Calu3 (cell line): ENCODE data around the gene SCART1. TPM values are rescaled to one million over a fixed set of nuclear protein-coding genes. Genes with fewer than 3 reads are reported as not detected.

Experiments
- BruUV-seq: library from RNA; stranded (reverse); fragments of 400-500 nt; replicated peaks from 2 replicates; lab custom pipeline; 2021; lab: Mats Ljungman, UMichigan
- CTCF ChIA-PET: fragments of 300-600 bp; sonication (Branson Sonifier 250); formaldehyde crosslinking; loops from one replicate; lab custom pipeline; 2022; ENCODE audit warnings: antibody characterized with exemption; lab: Charles Lee
- DNase-seq: peaks from one replicate; pipeline ENCODE4 v3.0.0; 2022
- H3K27ac Mint-ChIP-seq: one replicate; pipeline ENCODE4 v1.8.0; 2022; ENCODE audit warnings: mixed read lengths; ENCODE audit not compliant: unreplicated experiment
- H3K27me3 Mint-ChIP-seq: one replicate; pipeline ENCODE4 v1.8.0; 2022; ENCODE audit warnings: mixed read lengths; ENCODE audit not compliant: unreplicated experiment
- H3K36me3 Mint-ChIP-seq: one replicate; pipeline ENCODE4 v1.8.0; 2022; ENCODE audit warnings: mild to moderate bottlenecking, moderate library complexity, mixed read lengths; ENCODE audit not compliant: insufficient read depth, unreplicated experiment
- H3K4me1 Mint-ChIP-seq: one replicate; pipeline ENCODE4 v1.8.0; 2022; ENCODE audit warnings: mild to moderate bottlenecking, low read depth, mixed read lengths; ENCODE audit not compliant: unreplicated experiment
- H3K4me3 Mint-ChIP-seq: one replicate; pipeline ENCODE4 v1.8.0; 2022; ENCODE audit warnings: mild to moderate bottlenecking, low read depth, moderate library complexity, mixed read lengths; ENCODE audit not compliant: unreplicated experiment
- H3K9me3 Mint-ChIP-seq: one replicate; pipeline ENCODE4 v1.8.0; 2022; ENCODE audit warnings: low read depth, mixed read lengths; ENCODE audit not compliant: unreplicated experiment
- CTCF ChIP-seq: fragments of 200-600 bp; IDR thresholded peaks from one replicate; pipeline ENCODE4 v1.8.0; 2022; ENCODE audit warnings: antibody characterized with exemption; ENCODE audit not compliant: unreplicated experiment
- intact Hi-C: fragments of 100-400 bp; cut with micrococcal nuclease; formaldehyde crosslinking; loops from one replicate; pipeline ENCODE4 v1.10.0; 2022; ENCODE audit not compliant: unreplicated experiment
- total RNA-seq: library from RNA; stranded (reverse); gene quantifications from 2 replicates; pipeline ENCODE4 v1.2.3, GENCODE V29; 2022

Gene SCART1
- total RNA-seq, 1 experiment from 2014 or later = 1.8 TPM

GRCh38 chr10:133455611-133456031 is 1.9 kb downstream of the SCART1 start:
- intact Hi-C loops = no loop called here
- DNase-seq = no peak
- Mint-ChIP-seq H3K4me3 (no peak overlapping the region), H3K9me3 (peaks cover 2% of the 10 kb centered on the region), H3K27me3 (no peaks in the 10 kb centered on the region), H3K4me1 (no peaks in the 10 kb centered on the region), H3K36me3 (peaks cover 9% of the 10 kb centered on the region), H3K27ac (no peak overlapping the region)
- CTCF ChIA-PET = no interaction called here
- no TSS peak for BruUV-seq
- TF ChIP-seq CTCF = no peak

GRCh38 chr10:133456041-133456951 is 2.6 kb downstream of the SCART1 start:
- Mint-ChIP-seq H3K4me1 (no peaks in the 10 kb centered on the region), H3K27me3 (no peaks in the 10 kb centered on the region), H3K27ac (no peak overlapping the region), H3K4me3 (no peak overlapping the region), H3K9me3 (peaks cover 3% of the 10 kb centered on the region), H3K36me3 (peaks cover 9% of the 10 kb centered on the region)
- no peak for TF ChIP-seq CTCF
- BruUV-seq = no TSS peak
- DNase-seq = no peak
- CTCF ChIA-PET = no interaction called here
- intact Hi-C loops = no loop called here

- H3K27ac Mint-ChIP-seq = no peak overlapping the region
- H3K4me3 Mint-ChIP-seq = no peak overlapping the region
- H3K27me3 Mint-ChIP-seq = no peaks in the 10 kb centered on the region
- H3K4me1 Mint-ChIP-seq = no peaks in the 10 kb centered on the region
- no peak for TF ChIP-seq CTCF
- peaks cover 7% of the 10 kb centered on the region for H3K9me3 Mint-ChIP-seq
- no peak for DNase-seq
- CTCF ChIA-PET = no interaction called here
- H3K36me3 Mint-ChIP-seq = peaks cover 9% of the 10 kb centered on the region
- intact Hi-C loops = no loop called here
- no TSS peak for BruUV-seq
Observed at GRCh38 chr10:133457100-133457841, 3.5 kb downstream of the SCART1 start.

GRCh38 chr10:133458021-133458709 is 4.4 kb downstream of the SCART1 start:
- peaks cover 6% of the 10 kb centered on the region for H3K9me3 Mint-ChIP-seq
- no peak for TF ChIP-seq CTCF
- no peaks in the 10 kb centered on the region for H3K4me1 Mint-ChIP-seq
- no peak overlapping the region for H3K4me3 Mint-ChIP-seq
- no peak for DNase-seq
- no peak overlapping the region for H3K27ac Mint-ChIP-seq
- no peaks in the 10 kb centered on the region for H3K27me3 Mint-ChIP-seq
- CTCF ChIA-PET = no interaction called here
- no TSS peak for BruUV-seq
- intact Hi-C loops = no loop called here
- H3K36me3 Mint-ChIP-seq = peaks cover 9% of the 10 kb centered on the region
